Skin of body (tissue), 2 donors: ENCODE data around the gene CNPY1. TPM values are rescaled to one million over a fixed set of nuclear protein-coding genes. Genes with fewer than 3 reads are reported as not detected.

Experiments used
- DNase-seq: peaks from one replicate; lab custom pipeline; 2025; lab: John Stamatoyannopoulos, UW
- total RNA-seq: library from RNA; depleted of rRNA; stranded (reverse); fragments of >200 nt; gene quantifications from one replicate; pipeline ENCODE4 v1.2.3, GENCODE V29; 2014

Gene CNPY1
- total RNA-seq, 1 donor from 2014 or later, result 0.10 TPM

GRCh38 chr7:155490697-155491628, 55.4 kb downstream of the CNPY1 start:
- DNase-seq, result peak; percentile 36

- DNase-seq, result no peak
Measured at GRCh38 chr7:155489862-155490696, 56.3 kb downstream of the CNPY1 start.

DNA sequence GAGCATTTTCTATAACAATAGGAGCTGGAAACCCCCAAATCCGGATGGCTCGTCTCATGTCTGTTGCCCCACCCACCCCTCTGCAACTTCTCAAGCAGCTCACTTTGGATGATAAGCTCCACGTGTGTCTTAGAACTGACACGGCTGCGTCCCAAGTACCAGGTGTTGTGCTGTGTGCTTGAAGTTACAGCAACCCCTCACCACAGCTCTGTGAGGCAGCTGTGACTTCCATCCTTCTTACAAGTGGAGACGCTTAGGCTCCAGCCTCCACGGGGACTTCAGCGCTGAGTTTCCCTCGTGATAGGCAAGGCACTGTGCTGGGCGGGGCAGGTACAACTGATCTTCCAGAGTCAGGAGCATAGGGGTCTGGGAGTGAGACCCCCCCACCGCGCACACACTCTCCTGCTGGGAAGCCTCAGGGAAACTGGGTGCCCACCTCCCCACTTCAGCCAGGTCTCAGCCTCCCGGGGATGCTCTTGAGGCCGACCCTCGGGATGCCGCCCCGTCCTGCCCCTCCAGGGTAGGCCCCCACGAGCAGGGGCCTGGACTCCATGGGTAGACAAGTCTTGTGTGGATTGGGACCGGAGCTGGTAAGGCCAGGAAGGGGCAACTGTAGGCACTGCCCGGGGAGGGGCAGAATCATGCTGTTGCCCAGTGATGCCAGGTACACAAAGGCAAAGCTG, 57.1 kb downstream of the CNPY1 start:
- no peak for DNase-seq

GRCh38 chr7:155488483-155489127, 57.8 kb downstream of the CNPY1 start:
- DNase-seq, result no peak

- no peak for DNase-seq
Measured at GRCh38 chr7:155487509-155488482, 58.6 kb downstream of the CNPY1 start.

GRCh38 chr7:155486783-155487508, 59.4 kb downstream of the CNPY1 start:
- no peak for DNase-seq

DNA sequence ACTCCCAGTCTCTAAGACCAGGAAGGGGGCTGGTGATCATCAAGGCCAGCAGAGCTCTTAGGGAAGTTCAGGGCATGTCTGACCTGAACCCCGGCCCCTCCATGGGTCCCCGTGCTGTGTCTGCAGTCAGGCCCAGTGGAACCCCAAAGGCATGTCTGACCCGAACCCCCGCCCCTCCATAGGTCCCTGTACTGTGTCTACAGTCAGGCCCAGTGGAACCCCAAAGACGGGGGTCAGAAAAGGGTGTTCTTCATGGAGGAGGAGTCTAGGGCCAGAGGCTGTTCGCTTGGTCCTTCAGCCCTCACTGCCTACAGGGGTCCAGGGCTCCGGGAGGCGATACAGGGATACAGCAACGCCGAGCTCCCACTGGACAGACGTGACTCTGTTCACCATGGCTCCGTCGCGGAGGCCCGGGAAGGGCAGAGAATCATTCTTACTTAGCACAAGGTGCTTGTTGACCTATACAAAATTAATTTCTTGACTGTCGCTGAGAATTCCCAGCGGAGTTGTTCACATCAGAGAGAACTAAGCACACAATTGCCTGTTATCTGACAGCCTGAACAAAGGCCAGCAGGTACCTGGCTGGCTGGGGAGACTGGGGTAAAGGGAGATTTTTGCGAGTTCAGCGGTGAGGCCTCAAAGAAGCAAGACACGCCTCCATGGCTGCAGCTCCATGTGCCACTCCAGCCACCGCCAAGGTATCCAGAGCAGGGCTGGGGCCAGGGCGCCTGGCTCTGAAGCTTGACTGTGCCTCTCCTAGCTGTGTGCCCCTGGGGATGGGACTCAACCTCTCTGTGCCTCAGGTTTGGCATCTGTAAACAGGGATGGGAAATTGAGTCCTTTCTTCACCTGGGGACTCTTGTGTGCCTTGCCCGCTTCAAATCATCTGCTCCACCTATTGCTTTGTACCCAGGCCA, 61.6 kb downstream of the CNPY1 start:
- no peak for DNase-seq

DNA sequence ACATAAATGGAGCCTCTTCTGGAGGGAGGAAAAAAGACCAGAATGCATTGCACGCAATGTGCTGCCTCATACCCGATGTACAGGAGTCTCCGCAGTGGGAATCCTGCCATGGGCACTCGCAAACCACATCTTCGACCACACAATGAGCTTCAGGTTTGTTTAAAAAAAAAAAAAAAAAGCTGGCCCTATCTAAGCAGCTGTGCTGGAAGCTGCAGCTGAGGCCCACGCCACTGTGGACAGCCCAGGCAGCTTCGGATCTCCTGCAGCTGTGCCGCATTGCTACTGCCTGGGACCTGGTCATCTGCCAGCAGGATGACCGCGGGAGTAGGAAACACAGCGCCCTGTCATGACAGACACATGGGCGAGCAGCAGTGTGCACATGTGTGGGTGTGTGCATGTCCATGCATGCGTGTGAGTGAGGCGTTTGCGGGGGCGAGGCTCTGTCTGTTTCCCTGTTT, 62.5 kb downstream of the CNPY1 start:
- DNase-seq, result no peak

GRCh38 chr7:155483245-155483644, 63.1 kb downstream of the CNPY1 start:
- no peak for DNase-seq

DNA sequence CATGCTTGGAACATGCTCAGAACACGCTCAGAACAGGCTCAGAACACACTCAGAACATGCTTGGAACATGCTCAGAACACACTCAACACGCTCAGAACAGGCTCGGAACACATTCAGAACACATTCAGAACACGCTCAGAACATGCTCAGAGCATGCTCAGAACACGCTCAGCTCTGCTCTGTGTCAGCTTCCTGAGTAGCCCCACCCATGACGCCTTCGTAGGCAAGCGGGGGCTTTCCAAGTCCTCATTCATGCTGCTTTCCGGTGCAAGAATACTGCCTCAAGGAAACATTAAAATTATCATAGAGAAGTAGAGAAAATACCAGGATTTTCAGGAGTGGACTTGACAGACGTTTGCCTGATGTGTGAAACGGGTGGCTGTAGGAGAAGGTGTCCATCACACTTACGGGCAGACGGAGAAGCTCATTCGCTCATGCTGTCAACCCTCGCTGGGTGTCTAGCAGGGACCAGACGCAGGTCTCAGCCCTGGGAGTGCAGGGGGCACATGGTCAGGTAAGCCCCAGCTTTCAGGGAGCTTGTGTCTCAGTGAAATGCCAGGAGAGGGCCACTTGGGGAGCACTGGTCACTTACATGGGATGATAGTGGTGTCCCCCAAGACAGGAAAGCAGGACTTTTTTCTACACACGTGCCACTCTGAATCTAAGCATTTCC, 63.7 kb downstream of the CNPY1 start:
- no peak for DNase-seq

- DNase-seq, result no peak
Measured at GRCh38 chr7:155481764-155482163, 64.6 kb downstream of the CNPY1 start.

DNA sequence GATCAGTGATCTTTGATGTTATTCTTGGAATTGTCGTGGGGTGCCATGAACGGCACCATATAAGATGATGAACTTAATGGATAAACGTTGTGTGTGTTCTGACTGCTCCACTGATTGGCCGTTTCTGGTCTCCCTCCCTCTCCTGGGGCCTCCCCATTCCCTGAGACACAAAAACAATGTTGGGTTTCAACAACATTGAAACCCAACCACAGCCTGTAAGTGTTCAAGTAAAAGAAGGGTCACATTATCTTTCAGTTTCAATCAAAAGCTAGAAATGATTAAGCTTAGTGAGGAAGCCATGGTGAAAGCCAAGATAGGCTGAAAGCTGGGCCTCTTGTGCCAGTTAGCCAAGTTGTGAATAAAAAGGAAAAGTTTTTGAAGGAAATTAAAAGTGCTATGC, 68.9 kb downstream of the CNPY1 start:
- no peak for DNase-seq

DNA sequence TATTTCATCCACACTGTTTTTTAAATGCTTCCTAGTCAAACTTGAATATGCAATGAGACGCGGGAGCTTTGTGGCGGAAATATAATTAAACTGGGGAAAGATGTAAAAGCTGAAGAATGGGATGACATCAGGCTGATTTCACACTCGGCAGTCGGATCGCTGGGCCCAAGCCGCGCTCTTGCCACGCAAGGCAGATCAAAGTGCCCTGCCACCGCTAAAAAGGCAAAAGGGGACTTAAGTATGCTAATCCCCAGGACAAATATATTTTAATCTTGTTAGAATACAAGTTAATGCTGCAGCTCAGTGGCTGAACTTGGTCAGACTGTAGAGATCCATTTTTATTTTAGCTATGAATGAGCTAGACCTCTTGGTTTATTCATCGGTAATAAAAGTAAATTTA, 74.6 kb downstream of the CNPY1 start:
- no peak for DNase-seq

DNA sequence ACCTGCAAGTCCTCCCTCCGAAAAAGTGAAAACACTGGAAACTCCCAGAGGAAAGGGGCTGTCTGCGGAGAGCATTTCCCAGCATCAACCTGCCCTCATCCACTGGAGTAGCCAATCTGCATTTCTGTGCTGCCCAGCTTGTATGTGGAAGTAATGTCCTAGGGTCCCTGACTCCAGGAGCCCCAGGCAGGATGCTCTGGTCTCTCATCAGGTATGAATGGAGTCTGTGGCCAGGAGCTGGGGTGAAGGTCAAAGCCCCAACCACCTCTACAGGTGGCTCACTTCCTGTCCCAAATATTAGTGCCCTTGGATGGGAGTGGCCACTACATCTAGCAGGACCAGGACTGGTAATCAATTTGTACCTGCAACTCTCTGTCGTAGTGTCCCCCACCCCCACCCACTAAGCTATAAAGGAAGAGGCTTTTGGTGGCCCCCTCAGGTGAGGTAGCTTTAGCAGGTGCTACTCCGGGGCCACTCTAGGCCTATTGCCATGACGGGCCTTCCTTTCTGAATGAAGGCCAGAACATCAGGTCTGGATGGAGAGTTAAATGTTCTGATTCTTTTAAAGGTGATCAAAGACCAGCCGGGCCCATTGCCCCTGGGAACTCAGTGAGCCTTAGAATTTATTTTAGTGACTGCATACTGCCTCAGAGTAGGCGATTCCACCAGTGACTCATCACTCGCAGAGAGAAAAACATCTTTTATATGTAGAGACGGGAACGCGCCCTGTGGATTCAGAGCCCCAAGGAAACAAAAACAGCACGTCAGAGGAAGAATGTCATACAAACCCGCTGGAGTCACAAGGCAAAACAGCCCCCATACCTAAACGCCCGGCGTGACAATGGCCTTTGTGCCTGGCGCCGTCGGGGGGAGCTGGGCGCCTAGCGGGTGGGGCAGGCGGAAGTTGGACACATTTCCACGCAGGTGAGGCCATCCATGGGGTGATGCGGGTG, 75.4 kb downstream of the CNPY1 start:
- no peak for DNase-seq

DNA sequence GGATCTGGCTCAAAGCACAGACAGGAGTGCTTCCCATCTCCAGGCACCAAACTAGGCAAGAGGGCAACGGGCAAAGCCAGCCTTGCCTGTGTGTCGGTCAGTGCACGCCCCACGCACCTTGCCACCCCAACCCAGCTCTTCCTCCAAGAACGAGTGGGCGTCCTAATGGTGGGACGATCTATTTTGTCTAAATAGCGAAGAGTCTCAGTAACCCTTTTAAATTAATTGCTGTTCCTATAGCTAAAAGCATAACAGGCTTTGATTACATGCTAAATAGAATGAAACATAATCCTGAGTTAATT, 76.2 kb downstream of the CNPY1 start:
- DNase-seq, result no peak

DNA sequence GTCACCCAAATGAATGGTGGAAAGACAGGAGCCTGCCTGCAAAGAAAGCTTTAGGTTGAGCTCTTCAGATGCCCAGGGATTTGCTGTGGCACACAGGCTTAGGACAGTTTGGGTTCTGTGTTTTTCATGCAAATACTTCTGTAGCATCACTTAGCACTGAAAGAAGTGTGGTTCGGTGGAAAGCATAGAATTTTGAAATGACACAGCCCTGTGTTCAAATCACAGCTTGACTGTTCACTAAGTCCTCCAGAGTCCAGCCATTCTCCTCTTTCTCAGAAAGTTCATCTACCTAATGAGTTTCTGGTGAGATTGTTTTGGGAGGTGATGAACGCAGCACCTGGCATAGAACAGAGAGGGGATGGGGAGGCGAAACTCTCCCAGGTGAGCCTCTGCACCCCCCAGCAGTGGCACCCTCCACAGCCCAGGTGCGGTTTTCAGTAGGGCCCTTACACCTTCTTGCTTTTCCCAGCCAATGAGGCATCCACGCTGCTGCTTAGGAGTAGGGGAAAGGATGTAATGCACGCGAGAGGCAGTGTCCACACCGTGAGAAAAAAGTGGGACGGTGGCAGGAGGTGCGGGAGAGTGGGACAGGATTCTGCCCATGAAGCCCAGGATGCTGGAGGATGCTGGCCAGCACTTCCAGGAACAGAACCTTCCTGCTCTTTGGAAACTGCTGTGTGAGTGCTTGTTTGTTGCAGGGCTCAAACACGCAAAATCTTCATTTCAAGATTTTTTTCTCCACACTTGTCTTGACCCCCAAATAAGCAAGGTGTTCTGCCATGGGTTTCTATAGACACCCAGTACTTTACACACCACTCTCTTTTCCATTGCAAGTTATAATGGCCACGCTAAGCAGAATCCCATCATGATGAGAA, 76.8 kb downstream of the CNPY1 start:
- DNase-seq, result no peak
